PC-9 (cell line): ENCODE measurements around the gene PKHD1. TPM values are rescaled to one million over a fixed set of nuclear protein-coding genes. Genes with fewer than 3 reads are reported as not detected.
A peak's percentile ranks its signal among the peaks of the same experiment; 100 is the strongest.

Experiments used
- Bru-seq: library from RNA; stranded (reverse); fragments of 400-500 nt; gene quantifications from one replicate; lab custom pipeline; 2021; lab: Mats Ljungman, UMichigan
- BruChase-seq, 2 experiments: library from RNA; stranded (reverse); fragments of 400-500 nt; gene quantifications; one replicate each; lab custom pipeline; 2021; lab: Mats Ljungman, UMichigan
- BruUV-seq: library from RNA; stranded (reverse); fragments of 400-500 nt; replicated peaks from 2 replicates; lab custom pipeline; 2021; lab: Mats Ljungman, UMichigan
- CTCF ChIA-PET: fragments of 300-600 bp; sonication (Branson Sonifier 250); formaldehyde crosslinking; loops from one replicate; lab custom pipeline; 2022; ENCODE audit warnings: antibody characterized with exemption; lab: Charles Lee
- POLR2A ChIA-PET: fragments of 300-600 bp; sonication (Branson Sonifier 250); formaldehyde crosslinking; loops from one replicate; lab custom pipeline; 2022; ENCODE audit warnings: antibody characterized with exemption; ENCODE audit not compliant: unreplicated experiment; lab: Charles Lee
- DNase-seq, 2 experiments: peaks; one replicate each; pipeline versions ENCODE4 v3.0.0 to v3.0.0-alpha.2; 2015 to 2022; ENCODE audit warnings: mixed read lengths in 1 of 2
- H2AFZ ChIP-seq: fragments of 200-600 bp; sonication (generic); 2 replicates; pipeline ENCODE4 v1.8.1; 2017; ENCODE audit warnings: antibody characterized with exemption
- H3F3A ChIP-seq: fragments of 200-600 bp; sonication (generic); 2 replicates; pipeline ENCODE4 v1.8.1; 2017; ENCODE audit warnings: antibody characterized with exemption, mild to moderate bottlenecking, low read depth; ENCODE audit not compliant: insufficient read depth
- H3K27ac ChIP-seq: fragments of 200-600 bp; sonication (generic); 2 replicates; pipeline ENCODE4 v1.6.1; 2016; ENCODE audit warnings: mixed run types
- H3K27me3 ChIP-seq: fragments of 200-600 bp; sonication (generic); 2 replicates; pipeline ENCODE4 v1.6.1; 2016; ENCODE audit warnings: low read depth, mixed run types; ENCODE audit not compliant: insufficient read depth
- H3K36me3 ChIP-seq: fragments of 200-600 bp; sonication (generic); 2 replicates; pipeline ENCODE4 v1.6.1; 2016; ENCODE audit warnings: low read depth, mixed run types
- H3K4me1 ChIP-seq: fragments of 200-600 bp; sonication (generic); replicated peaks from 2 replicates; pipeline ENCODE4 v1.6.1; 2016; ENCODE audit warnings: mixed run types; ENCODE audit not compliant: insufficient read depth
- H3K4me2 ChIP-seq: fragments of 200-600 bp; sonication (generic); 2 replicates; pipeline ENCODE4 v1.6.1; 2017; ENCODE audit warnings: mixed run types
- H3K4me3 ChIP-seq: fragments of 200-600 bp; sonication (generic); 2 replicates; pipeline ENCODE4 v1.6.1; 2016; ENCODE audit warnings: mixed run types
- H3K79me2 ChIP-seq: fragments of 200-600 bp; sonication (generic); 2 replicates; pipeline ENCODE4 v1.6.1; 2017; ENCODE audit warnings: low read depth, mixed run types
- H3K9me2 ChIP-seq: fragments of 200-600 bp; sonication (generic); 2 replicates; pipeline ENCODE4 v1.8.1; 2017; ENCODE audit warnings: mild to moderate bottlenecking; ENCODE audit not compliant: insufficient read depth
- H3K9me3 ChIP-seq: fragments of 200-600 bp; sonication (generic); 2 replicates; pipeline ENCODE4 v1.8.1; 2016; ENCODE audit warnings: low read depth; ENCODE audit not compliant: insufficient read depth
- H4K20me1 ChIP-seq: fragments of 200-600 bp; sonication (generic); 2 replicates; pipeline ENCODE4 v1.8.1; 2017; ENCODE audit not compliant: insufficient read depth
- CTCF ChIP-seq: fragments of 200-600 bp; sonication (generic); conservative IDR thresholded peaks from 2 replicates; pipeline ENCODE4 v1.6.1; 2017; ENCODE audit warnings: mixed run types, antibody characterized with exemption, mild to moderate bottlenecking, moderate library complexity
- EZH2 ChIP-seq: fragments of 200-600 bp; sonication (generic); IDR thresholded peaks from 2 replicates; pipeline ENCODE4 v1.8.0; 2017; ENCODE audit warnings: antibody characterized with exemption, low read depth
- intact Hi-C: fragments of 100-400 bp; cut with micrococcal nuclease; formaldehyde crosslinking; loops from one replicate; pipeline ENCODE4 v1.10.0; 2022; ENCODE audit not compliant: unreplicated experiment
- long read RNA-seq: library from polyadenylated mRNA; stranded (forward); transcript quantifications from one replicate; pipeline ENCODE4 v2.0.0, GENCODE V29; 2022
- total RNA-seq: library from RNA; stranded (reverse); gene quantifications from 2 replicates; pipeline ENCODE4 v1.2.3, GENCODE V29; 2021

Gene PKHD1
- total RNA-seq: not detected in 2 replicates
- Bru-seq, nascent RNA: percentile 2 among the genes with signal in this experiment
- BruChase-seq, experiment 1, labeled RNA remaining after a 2-hour chase: percentile 1 among the genes with signal in this experiment
- BruChase-seq, experiment 2, labeled RNA remaining after a 6-hour chase: percentile 0 among the genes with signal in this experiment
- long read RNA-seq: 0 reads

DNA sequence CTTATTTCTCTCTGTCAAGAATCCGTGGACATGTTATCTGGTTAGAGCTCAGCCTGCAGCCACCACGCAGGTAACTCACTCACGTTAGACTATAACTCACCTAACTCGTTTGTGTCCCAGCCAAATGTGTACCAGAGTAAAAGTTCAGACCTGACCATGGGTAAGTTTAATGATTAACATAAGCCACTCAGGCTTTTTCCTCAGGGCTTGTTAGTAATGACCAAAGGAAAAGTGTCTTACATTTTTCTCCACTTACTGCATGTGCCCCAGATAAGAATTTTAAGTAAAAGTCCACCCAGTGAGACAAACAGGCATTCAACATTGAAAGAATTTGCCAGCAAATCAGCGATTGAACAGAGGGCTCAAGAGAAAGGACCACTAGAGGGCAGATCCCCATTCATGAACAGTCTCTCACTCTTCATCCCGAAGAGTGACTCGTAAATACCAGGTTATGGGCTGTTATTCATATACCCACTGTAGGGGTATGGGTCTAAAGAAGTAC lies at the start of gene PKHD1:
TSS of gene PKHD1 (minus strand) at position 116 of the 502 bp plus-strand sequence. CDS start 2,680 bp downstream, outside the sequence.
- H3K27ac ChIP-seq: no peak within 1 kb of the TSS
- CTCF ChIA-PET: no interaction called here
- intact Hi-C loops: no loop called here
- no peak within 1 kb of the TSS for H3K4me3 ChIP-seq
- H3K36me3 ChIP-seq: no peaks in the 10 kb centered on the region
- H2AFZ ChIP-seq: no peak within 1 kb of the TSS
- H3K9me2 ChIP-seq: no peaks in the 10 kb centered on the region
- no peaks in the 10 kb centered on the region for H3K27me3 ChIP-seq
- no peaks in the 10 kb centered on the region for H3K4me1 ChIP-seq
- H3K4me2 ChIP-seq: no peak within 1 kb of the TSS
- DNase-seq: no peak
- no peaks in the 10 kb centered on the region for H3F3A ChIP-seq
- H3K79me2 ChIP-seq: no peaks in the 10 kb centered on the region
- POLR2A ChIA-PET: no interaction called here
- no peaks in the 10 kb centered on the region for H4K20me1 ChIP-seq
- peak; percentile 46; the same call in 1 of the 2 replicates for TF ChIP-seq CTCF
- no peak for TF ChIP-seq EZH2
- no TSS peak for BruUV-seq
- no peaks in the 10 kb centered on the region for H3K9me3 ChIP-seq

DNA sequence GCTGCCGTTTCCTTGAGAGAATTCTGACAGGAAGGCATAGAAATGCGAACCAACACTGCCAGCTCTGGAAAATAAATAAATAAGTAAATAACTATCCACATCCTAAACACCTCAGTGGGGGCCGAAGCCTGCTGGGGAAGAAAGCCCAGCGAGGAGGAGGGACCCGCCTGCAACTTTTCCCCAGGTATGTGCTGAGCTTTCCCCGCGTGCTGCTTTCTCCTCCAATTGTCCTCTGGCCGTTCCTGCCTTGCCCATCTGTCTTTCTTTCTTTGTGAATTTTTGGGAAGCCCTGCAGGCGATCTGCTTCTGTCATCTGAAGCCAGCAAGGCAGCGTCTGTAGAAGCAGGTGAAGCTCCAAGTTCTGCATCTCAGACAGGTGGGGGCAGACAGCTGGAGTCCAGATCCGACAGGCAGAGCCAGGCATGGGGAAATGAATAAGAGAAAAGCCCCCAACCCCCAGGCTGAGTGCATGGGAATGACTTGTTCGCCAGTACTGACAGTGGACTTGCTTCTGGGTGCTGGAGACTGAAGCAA lies 49.6 kb upstream of the PKHD1 start:
- Histone ChIP-seq H3K79me2 (no peaks in the 10 kb centered on the region), H3K9me3 (no peaks in the 10 kb centered on the region), H3K36me3 (no peaks in the 10 kb centered on the region), H3K4me3 (no peak overlapping the region), H4K20me1 (no peaks in the 10 kb centered on the region), H2AFZ (no peak overlapping the region), H3K27me3 (peaks cover 90% of the 10 kb centered on the region), H3K27ac (no peak overlapping the region), H3K9me2 (no peaks in the 10 kb centered on the region), H3F3A (no peaks in the 10 kb centered on the region), H3K4me1 (no peaks in the 10 kb centered on the region), H3K4me2 (no peak overlapping the region)
- TF ChIP-seq EZH2: no peak
- no peak for TF ChIP-seq CTCF
- POLR2A ChIA-PET: no interaction called here
- CTCF ChIA-PET: no interaction called here
- no peak for DNase-seq
- intact Hi-C loops: no loop called here
- no TSS peak for BruUV-seq

DNA sequence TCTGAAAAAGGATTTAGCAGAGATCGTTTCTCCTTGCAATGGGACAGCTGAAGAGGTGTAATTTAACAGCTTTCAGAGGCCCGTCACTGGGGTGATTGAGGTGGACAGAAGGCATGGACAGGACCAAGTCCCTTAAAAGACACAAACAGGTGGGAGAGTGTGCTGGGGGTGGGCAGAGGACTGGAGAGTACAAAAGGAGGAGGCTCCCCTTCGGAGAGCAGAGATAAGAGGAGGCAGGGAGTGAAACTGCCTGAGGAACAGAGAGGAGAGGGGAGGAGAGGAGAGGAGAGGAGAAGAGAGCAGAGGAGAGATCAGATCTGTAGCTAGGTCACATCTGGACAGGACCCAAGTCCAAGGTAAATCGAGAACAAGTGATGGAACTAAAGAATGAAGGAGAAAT lies 48.6 kb upstream of the PKHD1 start:
- Histone ChIP-seq H3K79me2 (no peaks in the 10 kb centered on the region), H4K20me1 (no peaks in the 10 kb centered on the region), H3K4me3 (no peak overlapping the region), H3K27me3 (peaks cover 83% of the 10 kb centered on the region), H3F3A (no peaks in the 10 kb centered on the region), H3K27ac (no peak overlapping the region), H3K4me1 (no peaks in the 10 kb centered on the region), H3K36me3 (no peaks in the 10 kb centered on the region), H3K9me2 (no peaks in the 10 kb centered on the region), H2AFZ (no peak overlapping the region), H3K4me2 (no peak overlapping the region), H3K9me3 (no peaks in the 10 kb centered on the region)
- CTCF ChIA-PET: no interaction called here
- no peak for DNase-seq
- no TSS peak for BruUV-seq
- intact Hi-C loops: no loop called here
- POLR2A ChIA-PET: no interaction called here
- TF ChIP-seq EZH2 (no peak), CTCF (no peak)
